ENCODE results near the gene OOSP4A. TPM values are rescaled to one million over a fixed set of nuclear protein-coding genes. Genes with fewer than 3 reads are reported as not detected.

OOSP4A gene
- total and polyA plus RNA-seq, 10 of the 15 experiments (the other 5 are each of a cell fraction or from before 2014, with no cell fraction given) = not detected

- Histone ChIP-seq H3K4me3 (no peak overlapping the region), H4K20me1 (ENCODE audit: control insufficient read depth, insufficient read depth) (no peaks in the 10 kb centered on the region), H3K27ac (ENCODE audit: control insufficient read depth, insufficient read depth) (no peak overlapping the region), H3K27me3 (replicated peaks in 1 of 2; ENCODE audit: control insufficient read depth in 2 of 2, insufficient read depth in 2 of 2, low read length in 1 of 2) (no peaks in the 10 kb centered on the region; a peak in 1 of 4 replicates), H3K4me1 (ENCODE audit: control insufficient read depth, insufficient read depth, low read length) (no peaks in the 10 kb centered on the region), H3K4me2 (ENCODE audit: control insufficient read depth, insufficient read depth) (no peak overlapping the region), H3K9me3 (replicated peaks; ENCODE audit: control insufficient read depth, insufficient read depth, low read length) (no peaks in the 10 kb centered on the region), H3K9ac (ENCODE audit: control insufficient read depth, insufficient read depth, low read length) (no peak overlapping the region), H2AFZ (ENCODE audit: control insufficient read depth, low read depth, low read length) (no peak overlapping the region), H3K36me3 (ENCODE audit: control insufficient read depth in 2 of 2, insufficient read depth in 2 of 2, low read length in 1 of 2) (no peaks in the 10 kb centered on the region), H3K79me2 (ENCODE audit: control insufficient read depth, insufficient read depth, low read length) (no peaks in the 10 kb centered on the region)
- no TSS peak for BruUV-seq (replicated peaks)
- in situ Hi-C loops (cut with MboI) = no loop called here
- intact Hi-C loops (cut with micrococcal nuclease; ENCODE audit: unreplicated experiment) = no loop called here
- ChIA-PET CTCF (no interaction called here), SMC1A (ENCODE audit: uncharacterized antibody, unreplicated experiment) (no interaction called here), RAD21 (ENCODE audit: unreplicated experiment) (no interaction called here), POLR2A (no interaction called here)
- DNase-seq (ENCODE audit: low read depth, low spot score) (no peak), FAIRE-seq (no peak), ATAC-seq (no peak)
- no peak for TF ChIP-seq ATF2 (IDR thresholded peaks at IDR 0.05; ENCODE audit: low read length)
- no peak for TF ChIP-seq GATAD2B (conservative IDR thresholded peaks at IDR 0.05; ENCODE audit: low read depth)
- TF ChIP-seq MTA2 (IDR thresholded peaks at IDR 0.05; ENCODE audit: low read depth) = no peak
- TF ChIP-seq MAX (IDR thresholded peaks at IDR 0.05; ENCODE audit: low read depth, low read length) = no peak
- 0% methylated on average over 1 of the region's 1 CpG for WGBS (ENCODE audit: insufficient coverage, insufficient replicate concordance, low lambda C conversion rate, missing lambda C conversion rate)
Observed at GRCh38 chr11:59968395-59968783, 4.6 kb downstream of the OOSP4A start.

- in situ Hi-C loops (cut with MboI) = no loop called here
- H3K4me3 ChIP-seq = no peak overlapping the region
- H3K9me3 ChIP-seq (replicated peaks; ENCODE audit: control insufficient read depth, insufficient read depth, low read length) = no peaks in the 10 kb centered on the region
- RAD21 ChIA-PET (ENCODE audit: unreplicated experiment) = no interaction called here
- no peaks in the 10 kb centered on the region for H3K4me1 ChIP-seq (ENCODE audit: control insufficient read depth, insufficient read depth, low read length)
- no peaks in the 10 kb centered on the region for H4K20me1 ChIP-seq (ENCODE audit: control insufficient read depth, insufficient read depth)
- H3K4me2 ChIP-seq (ENCODE audit: control insufficient read depth, insufficient read depth) = no peak overlapping the region
- 24% methylated on average over 5 of the region's 5 CpGs for WGBS (ENCODE audit: insufficient coverage, insufficient replicate concordance, low lambda C conversion rate, missing lambda C conversion rate)
- H3K79me2 ChIP-seq (ENCODE audit: control insufficient read depth, insufficient read depth, low read length) = no peaks in the 10 kb centered on the region
- intact Hi-C loops (cut with micrococcal nuclease; ENCODE audit: unreplicated experiment) = no loop called here
- DNase-seq (ENCODE audit: low read depth, low spot score) (no peak), ATAC-seq (no peak), FAIRE-seq (no peak)
- CTCF ChIA-PET = no interaction called here
- POLR2A ChIA-PET = no interaction called here
- no peaks in the 10 kb centered on the region for H3K36me3 ChIP-seq (ENCODE audit: control insufficient read depth in 2 of 2, insufficient read depth in 2 of 2, low read length in 1 of 2)
- no peak overlapping the region for H2AFZ ChIP-seq (ENCODE audit: control insufficient read depth, low read depth, low read length)
- no TSS peak for BruUV-seq (replicated peaks)
- H3K27me3 ChIP-seq (replicated peaks in 1 of 2; ENCODE audit: control insufficient read depth in 2 of 2, insufficient read depth in 2 of 2, low read length in 1 of 2) = no peaks in the 10 kb centered on the region; a peak in 1 of 4 replicates
- H3K27ac ChIP-seq (ENCODE audit: control insufficient read depth, insufficient read depth) = no peak overlapping the region
- SMC1A ChIA-PET (ENCODE audit: uncharacterized antibody, unreplicated experiment) = no interaction called here
- H3K9ac ChIP-seq (ENCODE audit: control insufficient read depth, insufficient read depth, low read length) = no peak overlapping the region
- TF ChIP-seq ZZZ3 (IDR thresholded peaks at IDR 0.05; ENCODE audit: control insufficient read depth, insufficient read length, low read depth) = no peak
- no peak for TF ChIP-seq MLLT1 (IDR thresholded peaks at IDR 0.05)
- TF ChIP-seq ZNF24 (IDR thresholded peaks at IDR 0.05) = no peak
- TF ChIP-seq KAT2A (conservative IDR thresholded peaks at IDR 0.05; ENCODE audit: control insufficient read depth, low read depth, low read length) = no peak
- TF ChIP-seq SMC3 (IDR thresholded peaks at IDR 0.05; ENCODE audit: borderline replicate concordance, low read length) = no peak
- TF ChIP-seq SP1 (IDR thresholded peaks at IDR 0.05; ENCODE audit: low read depth, low read length) = no peak
- no peak for TF ChIP-seq RUNX3 (IDR thresholded peaks at IDR 0.05; ENCODE audit: low read length)
- TF ChIP-seq ZNF592 (IDR thresholded peaks at IDR 0.05) = no peak
Observed at GRCh38 chr11:59973097-59973496, 9.3 kb downstream of the OOSP4A start.

Data from GM12878 (cell line).